Tibial artery (tissue), 4 donors: Measurements from ENCODE around the gene TOM1.

Source experiments
- DNase-seq, 2 donors: peaks; one replicate each; pipeline ENCODE4 v3.0.0-alpha.2; 2019
- H3K27ac ChIP-seq, 2 donors: fragments of 200-600 bp; sonication (generic) in 1 of 2; 1 replicate in 1 of 2; 2 replicates in 1 of 2; pipeline ENCODE4 v1.5.1; 2018 to 2019; ENCODE audit warnings: mild to moderate bottlenecking in 1 of 2
- H3K27me3 ChIP-seq, 2 donors: fragments of 200-600 bp; sonication (generic) in 1 of 2; one replicate each; pipeline versions ENCODE4 v1.5.1 to v1.6.0; 2016 to 2019
- H3K36me3 ChIP-seq, 3 donors: fragments of 200-600 bp; sonication (generic) in 2 of 3; one replicate each; pipeline ENCODE4 v1.5.1; 2016 to 2019; ENCODE audit warnings: mild to moderate bottlenecking in 2 of 3
- H3K4me1 ChIP-seq, 4 donors: fragments of 200-600 bp; sonication (generic) in 2 of 4; 1 replicate in 3 of 4; 2 replicates in 1 of 4; pipeline ENCODE4 v1.5.1; 2016 to 2019
- H3K4me3 ChIP-seq, 2 donors: fragments of 200-600 bp; sonication (generic) in 1 of 2; 1 replicate in 1 of 2; 2 replicates in 1 of 2; pipeline ENCODE4 v1.5.1; 2018 to 2019; ENCODE audit warnings: mild to moderate bottlenecking in 2 of 2
- H3K9me3 ChIP-seq, 3 donors: fragments of 200-600 bp; sonication (generic) in 1 of 3; one replicate each; pipeline ENCODE4 v1.5.1; 2016 to 2019
- CTCF ChIP-seq, 2 experiments: fragments of 200-600 bp in 1 of 2; fragments of 450-650 bp in 1 of 2; IDR thresholded peaks; one replicate each; pipeline ENCODE4 v1.5.1; 2017 to 2019; ENCODE audit warnings: antibody characterized with exemption in 2 of 2, mild to moderate bottlenecking in 1 of 2, moderate library complexity in 1 of 2
- intact Hi-C: fragments of 100-400 bp; cut with DNase I; formaldehyde crosslinking; loops from one replicate; pipeline ENCODE4 v1.15.0; 2023; ENCODE audit warnings: low total_unique reads

TOM1 gene

DNA sequence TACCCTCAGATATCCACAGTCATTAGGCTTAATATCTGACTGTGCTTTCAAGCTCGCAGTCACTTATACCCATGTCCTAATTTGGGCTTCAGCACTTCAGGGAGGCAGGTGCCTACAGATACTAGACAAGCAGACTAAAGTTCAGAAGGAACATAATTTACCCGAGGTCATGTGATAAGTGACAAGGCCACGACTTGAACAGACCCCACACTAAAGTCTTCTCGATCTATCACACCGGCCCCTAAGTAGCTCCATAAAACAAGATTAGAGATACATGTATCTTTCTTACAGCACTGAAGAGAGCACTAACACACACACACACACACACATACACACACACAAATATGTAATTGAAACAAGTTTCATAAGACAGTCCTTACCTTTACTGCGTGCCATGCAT, 32.6 kb downstream of the TOM1 start:
- DNase-seq, result no peak
- no peak for TF ChIP-seq CTCF (IDR thresholded peaks at IDR 0.05)
- H3K36me3 ChIP-seq, result peaks cover 80 to 98% (median 93%) of the 10 kb centered on the region in 3 donors
- no peak overlapping the region for H3K4me3 ChIP-seq
- no peaks in the 10 kb centered on the region for H3K9me3 ChIP-seq
- intact Hi-C loops, result no loop called here
- no peak overlapping the region for H3K27ac ChIP-seq
- H3K4me1 ChIP-seq, result no peaks in the 10 kb centered on the region
- H3K27me3 ChIP-seq, result no peaks in the 10 kb centered on the region

DNA sequence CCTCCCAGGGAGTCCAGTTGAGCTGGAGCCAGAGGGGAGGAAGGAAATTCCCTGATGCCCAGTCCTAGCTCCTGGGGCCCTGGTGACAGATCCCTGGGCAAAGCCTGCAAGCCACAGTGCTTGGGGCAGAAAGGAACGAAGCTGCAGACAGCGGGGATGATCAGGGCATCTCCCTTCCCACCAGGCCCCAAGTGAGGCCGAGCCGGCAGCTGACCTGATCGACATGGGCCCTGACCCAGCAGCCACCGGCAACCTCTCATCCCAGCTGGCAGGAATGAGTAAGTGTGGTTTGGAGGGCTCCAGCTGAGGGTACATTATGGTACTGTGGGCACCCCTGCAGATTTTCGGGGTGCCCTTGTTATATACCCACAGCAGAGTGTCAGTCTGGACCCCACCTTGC, 33.5 kb downstream of the TOM1 start:
- H3K27ac ChIP-seq, result no peak overlapping the region
- peaks cover 71 to 98% (median 93%) of the 10 kb centered on the region in 3 donors for H3K36me3 ChIP-seq
- DNase-seq, result no peak
- no peak overlapping the region for H3K4me3 ChIP-seq
- no peaks in the 10 kb centered on the region for H3K4me1 ChIP-seq
- no peaks in the 10 kb centered on the region for H3K27me3 ChIP-seq
- H3K9me3 ChIP-seq, result no peaks in the 10 kb centered on the region
- no peak for TF ChIP-seq CTCF (IDR thresholded peaks at IDR 0.05)
- intact Hi-C loops, result no loop called here

DNA sequence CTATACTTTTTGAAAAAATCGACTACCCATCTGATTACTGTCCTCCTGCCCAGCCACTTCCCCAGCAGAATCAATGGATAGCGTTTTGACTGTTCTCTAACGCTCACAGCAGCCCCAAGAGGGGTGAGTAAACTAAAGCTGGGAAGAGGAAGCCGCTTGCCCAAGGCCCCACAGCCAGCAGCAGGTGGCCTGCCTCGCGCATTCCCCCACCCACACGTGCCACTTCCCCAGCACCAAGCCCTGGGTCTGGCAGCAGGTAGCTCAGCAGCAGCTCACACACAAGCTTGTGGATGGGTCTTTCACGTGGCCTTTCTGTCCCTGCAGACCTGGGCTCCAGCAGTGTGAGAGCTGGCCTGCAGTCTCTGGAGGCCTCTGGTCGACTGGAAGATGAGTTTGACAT, 34.3 kb downstream of the TOM1 start:
- TF ChIP-seq CTCF (IDR thresholded peaks at IDR 0.05), result no peak

DNA sequence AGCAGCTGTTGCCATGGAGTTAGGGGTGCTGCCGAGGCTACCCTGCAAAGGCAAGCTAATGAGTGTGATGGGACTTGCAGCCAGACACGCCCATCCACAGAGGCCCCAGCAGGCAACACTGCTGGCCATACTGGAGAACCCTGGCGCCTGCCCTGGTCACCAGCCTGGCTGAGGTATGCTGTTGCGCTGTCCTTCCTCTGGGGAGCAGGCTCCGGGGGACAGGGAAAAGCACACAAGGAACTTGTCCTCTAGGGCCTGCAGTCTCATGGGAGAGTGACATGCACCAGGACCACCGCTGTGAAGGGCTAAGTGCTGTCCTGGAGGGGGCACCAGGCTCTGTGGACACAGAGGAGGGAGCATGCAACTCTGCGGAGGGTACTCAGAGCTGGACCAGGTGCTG, 35.8 kb downstream of the TOM1 start:
- Histone ChIP-seq H3K4me3 (no peak overlapping the region), H3K4me1 (no peaks in the 10 kb centered on the region), H3K36me3 (peaks cover 73 to 100% (median 94%) of the 10 kb centered on the region in 3 donors), H3K9me3 (no peaks in the 10 kb centered on the region), H3K27ac (no peak overlapping the region), H3K27me3 (no peaks in the 10 kb centered on the region)
- no peak for TF ChIP-seq CTCF (IDR thresholded peaks at IDR 0.05)
- DNase-seq, result no peak
- intact Hi-C loops, result no loop called here

More for the DNA sequence above, 34.3 kb downstream of the TOM1 start:
- Histone ChIP-seq H3K27me3 (no peaks in the 10 kb centered on the region), H3K36me3 (peaks cover 67 to 98% (median 95%) of the 10 kb centered on the region in 3 donors), H3K9me3 (no peaks in the 10 kb centered on the region), H3K4me1 (no peaks in the 10 kb centered on the region), H3K4me3 (no peak overlapping the region), H3K27ac (no peak overlapping the region)
- no peak for DNase-seq
- intact Hi-C loops, result no loop called here

GRCh38 chr22:35335936-35336781, 36.5 kb downstream of the TOM1 start:
- no peak overlapping the region for H3K27ac ChIP-seq
- TF ChIP-seq CTCF (IDR thresholded peaks at IDR 0.05), result no peak
- no peaks in the 10 kb centered on the region for H3K9me3 ChIP-seq
- no peak for DNase-seq
- no peaks in the 10 kb centered on the region for H3K27me3 ChIP-seq
- intact Hi-C loops, result no loop called here
- peaks cover 73 to 100% (median 94%) of the 10 kb centered on the region in 3 donors for H3K36me3 ChIP-seq
- no peak overlapping the region for H3K4me3 ChIP-seq
- no peaks in the 10 kb centered on the region for H3K4me1 ChIP-seq
